ENCODE data around the gene PCGF3.
"Not testable (repeated sequence)": the region's sequence is repeated elsewhere in the genome, so short reads cannot be mapped to it uniquely, and the experiment has no call there.

PCGF3 gene

GRCh38 chr4:768076-768475 is 62.4 kb downstream of the PCGF3 start:
- DNase-seq: no peak

DNA sequence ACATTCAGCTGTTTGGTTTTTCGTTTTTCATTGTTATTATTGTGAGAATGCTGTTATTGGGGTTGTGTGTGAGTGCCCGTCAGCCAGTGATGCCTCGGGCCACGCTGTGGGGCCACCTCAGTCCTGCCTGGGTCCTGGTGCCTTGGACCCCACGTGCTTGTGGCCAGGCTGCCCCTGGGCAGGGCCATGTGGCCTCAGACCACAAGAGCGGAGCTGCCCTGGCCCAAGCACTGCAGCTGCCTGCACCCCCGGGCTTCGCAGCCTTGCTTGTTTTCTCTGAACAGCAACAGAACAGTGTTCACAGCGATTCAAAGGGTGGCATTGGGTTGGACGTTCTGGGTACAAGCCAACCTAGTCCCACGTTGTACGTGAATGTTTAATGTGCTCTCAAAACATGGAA is 63.4 kb downstream of the PCGF3 start:
- DNase-seq: no peak

DNA sequence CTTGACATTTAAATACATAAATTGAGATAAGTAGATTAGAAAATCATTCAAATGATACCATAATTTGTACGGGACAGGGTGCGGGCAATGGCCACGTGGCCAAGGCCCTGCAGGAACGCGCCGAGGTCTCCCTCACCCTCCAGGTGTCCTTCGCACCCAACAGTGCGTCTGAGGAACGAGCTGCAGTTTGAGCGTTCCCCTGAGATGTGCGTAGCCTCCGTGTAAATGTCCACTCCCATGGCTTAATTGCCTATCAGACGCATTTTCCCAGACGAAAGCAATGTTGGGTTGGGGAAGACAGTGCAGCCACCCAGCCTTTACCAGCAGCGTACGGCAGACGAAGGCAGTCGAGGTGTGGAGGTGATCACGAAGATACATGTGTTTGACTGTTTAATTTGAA is 63.9 kb downstream of the PCGF3 start:
- no peak for DNase-seq

DNA sequence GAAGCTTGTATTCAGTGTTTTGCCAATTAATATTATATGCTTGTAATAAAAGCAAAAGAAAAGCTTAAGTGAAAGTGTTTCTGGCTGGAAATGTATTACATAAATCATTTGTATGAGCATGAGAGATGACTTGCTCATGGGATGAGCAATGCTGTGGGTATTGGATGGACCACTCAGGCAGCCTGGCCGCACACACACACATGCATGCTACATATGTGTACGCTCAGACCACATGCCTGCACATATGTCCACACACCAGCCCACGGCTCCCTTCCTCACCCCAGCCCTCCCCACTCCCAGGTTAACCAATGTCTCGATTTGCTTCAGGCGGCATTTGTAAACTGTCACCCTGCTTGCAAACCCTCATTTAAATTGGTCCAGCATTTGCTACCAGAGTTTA is 64.4 kb downstream of the PCGF3 start:
- no peak for DNase-seq

DNA sequence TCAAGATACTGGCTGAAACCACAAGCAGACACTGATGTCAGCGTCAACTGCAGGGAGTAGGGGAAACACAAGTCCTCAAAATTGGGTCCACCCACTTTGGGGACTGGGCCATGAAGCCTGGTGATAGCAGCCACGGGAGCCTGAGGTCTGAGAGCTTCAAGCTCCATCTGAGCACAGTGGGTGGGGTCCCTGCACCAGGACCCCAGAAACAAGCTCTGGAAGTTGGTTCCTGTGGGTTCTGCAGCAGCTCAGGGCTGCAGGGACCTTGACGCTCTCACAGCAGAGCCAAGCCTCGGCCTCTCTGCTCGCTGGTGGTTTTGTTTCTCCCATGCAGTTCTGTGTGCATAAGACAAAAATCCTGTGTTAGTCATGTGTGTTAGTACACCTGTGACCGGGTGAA is 65.8 kb downstream of the PCGF3 start:
- DNase-seq: no peak

- no peak for DNase-seq
These were observed 66.5 kb downstream of the PCGF3 start for GRCh38 chr4:772118-772517.

DNA sequence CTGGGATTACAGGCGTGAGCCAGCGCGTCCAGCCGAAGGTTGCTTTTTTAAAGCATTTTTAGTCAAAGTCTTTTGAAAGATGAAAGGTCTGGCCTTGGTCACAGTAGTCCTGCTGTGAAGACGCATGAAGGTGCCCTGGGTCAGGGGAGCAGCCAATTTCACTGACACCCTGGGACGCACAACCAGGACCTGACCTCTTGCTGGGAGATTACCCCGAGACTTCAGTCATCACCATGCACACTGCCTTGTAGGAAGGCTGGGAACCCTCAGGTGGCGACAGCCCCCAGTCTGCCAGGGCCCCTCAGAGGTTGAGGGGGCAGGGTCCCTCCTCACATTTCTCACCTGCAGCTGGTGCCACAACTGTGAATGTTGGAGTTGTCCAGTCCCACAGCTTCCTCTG is 67.1 kb downstream of the PCGF3 start:
- DNase-seq: no peak

DNA sequence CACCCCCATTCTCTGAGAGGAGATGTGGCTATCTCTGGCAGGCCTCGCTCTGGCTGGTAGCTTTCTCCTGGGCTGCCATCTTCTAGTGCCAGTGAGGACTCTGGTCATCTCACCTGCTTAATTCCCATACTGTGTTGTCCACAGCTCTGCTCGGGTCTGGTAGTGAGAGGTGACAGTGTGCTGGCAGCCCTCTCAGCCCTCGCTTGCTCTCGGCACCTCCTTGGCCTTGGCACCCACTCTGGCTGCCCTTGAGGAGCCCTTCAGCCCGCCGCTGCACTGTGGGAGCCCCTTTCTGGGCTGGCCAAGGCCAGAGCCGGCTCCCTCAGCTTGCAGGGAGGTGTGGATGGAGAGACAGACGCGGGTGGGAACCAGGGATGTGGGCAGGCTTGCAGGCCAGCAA is 67.6 kb downstream of the PCGF3 start:
- DNase-seq: no peak

GRCh38 chr4:774419-775092 is 68.9 kb downstream of the PCGF3 start:
- not testable (repeated sequence) for DNase-seq

DNA sequence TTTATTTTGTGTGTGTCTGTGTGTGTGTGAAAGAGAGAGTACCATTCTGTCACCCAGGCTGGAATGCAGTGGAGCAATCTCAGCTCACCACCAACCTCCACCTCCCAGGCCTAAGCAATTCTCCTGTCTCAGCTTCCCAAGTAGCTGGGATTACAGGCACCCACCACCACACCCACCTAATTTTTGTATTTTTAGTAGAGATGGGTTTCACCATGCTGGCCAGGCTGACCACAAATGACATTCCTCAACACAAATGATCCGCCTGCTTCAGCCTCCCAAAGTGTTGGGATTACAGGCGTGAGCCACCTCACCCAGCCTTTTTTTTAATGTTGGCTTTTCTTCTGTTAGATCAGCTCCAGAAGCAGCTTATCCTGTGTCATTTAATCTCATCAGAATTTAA is 69.9 kb downstream of the PCGF3 start:
- DNase-seq: not testable (repeated sequence)

DNA sequence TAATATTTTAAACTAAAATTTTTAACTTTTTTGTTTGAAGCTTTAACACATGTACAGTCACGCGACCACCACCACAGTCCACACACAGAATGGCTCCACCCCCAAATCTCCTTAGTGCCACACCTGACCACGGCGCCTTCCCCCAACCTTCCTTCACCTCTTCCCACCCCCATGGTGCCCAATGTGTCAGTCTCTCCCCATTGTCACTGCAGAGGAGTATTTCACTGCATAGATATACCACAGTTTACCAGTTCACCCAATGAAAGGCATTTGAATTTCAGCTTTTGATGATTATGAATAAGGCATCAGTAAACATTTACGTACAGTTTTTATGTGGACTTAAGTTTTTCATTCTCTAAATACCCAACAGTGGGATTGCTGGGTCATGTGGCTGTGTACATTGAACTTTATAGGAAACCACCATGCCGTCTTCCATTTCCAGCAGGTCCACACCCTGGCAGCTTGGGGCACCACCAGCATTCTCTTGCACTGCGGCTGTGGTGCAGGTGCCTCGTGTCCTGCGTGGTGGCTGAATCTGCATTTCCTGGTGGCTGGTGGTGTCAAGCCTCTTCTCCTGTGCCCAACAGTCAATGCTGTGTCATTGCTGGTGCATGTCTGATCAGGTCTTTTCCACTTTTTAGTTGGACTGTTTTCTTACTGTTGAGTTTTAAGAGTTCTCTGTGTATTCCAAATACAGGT is 71.3 kb downstream of the PCGF3 start:
- no peak for DNase-seq

GRCh38 chr4:777520-778262 is 72.1 kb downstream of the PCGF3 start:
- DNase-seq: no peak

DNA sequence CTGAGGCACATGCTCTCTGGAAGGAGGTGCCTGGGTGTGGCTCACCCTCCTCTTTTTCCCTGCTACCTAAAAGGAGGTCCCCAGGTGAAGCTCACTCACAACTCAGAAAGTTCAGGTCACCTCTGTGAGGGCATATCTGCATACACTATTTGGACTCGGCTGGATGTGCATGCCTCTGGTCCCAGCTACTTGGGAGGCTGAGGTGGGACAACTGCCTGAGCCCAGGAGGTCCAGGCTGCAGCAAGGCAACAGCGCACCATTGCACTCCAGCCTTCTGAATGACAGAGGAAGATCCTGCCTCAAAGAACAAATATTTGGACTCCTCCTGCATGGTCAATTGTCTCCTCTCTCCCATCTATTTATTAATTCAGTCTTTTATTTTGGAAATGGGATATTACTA is 73.9 kb downstream of the PCGF3 start:
- no peak for DNase-seq

DNA sequence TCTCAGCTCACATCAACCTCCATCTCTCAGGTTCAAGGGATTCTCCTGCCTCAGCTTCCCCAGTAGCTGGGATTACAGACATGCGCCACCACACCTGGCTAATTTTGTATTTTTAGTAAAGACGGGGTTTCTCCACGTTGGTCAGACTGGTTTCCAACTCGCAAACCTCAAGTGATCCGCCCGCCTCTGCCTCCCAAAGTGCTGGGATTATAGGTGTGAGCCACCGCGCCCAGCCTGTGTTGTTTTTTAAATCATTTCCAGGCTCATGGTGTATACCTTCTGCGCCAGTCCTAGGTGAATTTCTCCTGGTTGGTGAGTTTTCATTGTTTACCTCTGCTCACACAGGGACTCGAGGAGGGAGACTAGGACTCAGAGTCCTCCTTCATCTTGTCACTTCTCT is 74.6 kb downstream of the PCGF3 start:
- not testable (repeated sequence) for DNase-seq

GRCh38 chr4:780716-781492 is 75.3 kb downstream of the PCGF3 start:
- no peak for DNase-seq

- peak; percentile 99 to 100 for DNase-seq
These were observed 76.0 kb downstream of the PCGF3 start for GRCh38 chr4:781493-782216.

- no peak for DNase-seq
These were observed 79.0 kb downstream of the PCGF3 start for GRCh38 chr4:784401-785331.

- no peak for DNase-seq
These were observed 79.9 kb downstream of the PCGF3 start for GRCh38 chr4:785332-786073.

DNA sequence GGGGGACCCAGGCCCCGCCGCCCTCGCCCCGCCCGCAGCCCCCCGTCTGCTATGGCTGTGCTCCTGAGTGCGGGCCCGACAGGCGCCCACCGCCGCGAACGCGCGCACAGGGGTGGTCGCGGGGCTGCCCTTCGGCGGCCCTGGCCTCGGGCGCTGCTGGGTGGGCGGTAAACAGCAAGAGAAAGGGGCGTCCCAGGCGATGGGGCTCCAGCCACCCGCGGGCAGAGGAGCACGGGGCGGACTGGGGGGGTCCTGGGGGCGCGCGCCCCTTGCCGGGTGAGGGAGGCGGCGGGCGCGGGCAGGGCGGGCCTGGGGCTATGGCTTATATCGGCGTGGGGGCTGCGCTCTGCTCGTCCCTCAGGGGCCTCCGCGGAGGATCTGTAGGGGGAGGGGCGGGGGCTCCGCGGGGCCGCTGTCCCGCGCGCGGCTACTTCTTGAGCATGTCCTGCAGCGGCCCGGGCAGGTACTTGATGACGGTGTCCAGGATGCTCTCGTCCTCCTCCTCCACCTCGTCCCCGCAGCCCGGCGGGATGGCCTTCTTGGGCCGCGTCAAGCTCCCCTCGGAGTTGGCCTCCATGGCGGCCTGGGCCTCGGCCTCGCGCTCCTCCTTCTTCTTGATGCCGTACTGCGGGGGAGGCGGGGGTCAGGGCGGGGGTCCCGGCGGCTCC is 80.6 kb downstream of the PCGF3 start:
- DNase-seq: no peak

DNA sequence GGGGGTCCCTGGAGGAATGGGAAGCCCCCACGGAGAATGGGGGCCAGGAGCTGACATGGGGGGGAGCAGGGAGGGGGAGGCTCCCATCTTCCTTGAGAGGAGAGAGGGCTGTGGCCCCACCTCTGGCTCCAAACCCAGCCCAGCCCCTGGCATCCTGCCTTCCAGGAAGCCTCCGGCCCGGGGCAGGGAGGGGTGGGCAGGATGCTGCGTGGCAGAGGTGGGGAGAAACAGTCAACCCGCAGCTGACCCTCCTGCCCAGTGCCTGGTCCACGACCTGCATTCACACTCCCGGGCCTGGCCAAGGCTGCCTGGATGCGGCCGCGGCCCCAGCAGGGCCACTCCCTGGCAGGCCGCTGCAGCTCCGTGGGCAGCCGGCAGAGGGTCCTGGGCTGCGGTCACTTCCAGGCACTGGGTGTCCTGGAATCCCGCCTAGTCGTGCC is 81.2 kb downstream of the PCGF3 start:
- no peak for DNase-seq
